Skin epidermis (tissue), 12 donors: ENCODE data around the gene DENND5A.
"Not testable (repeated sequence)": the region's sequence is repeated elsewhere in the genome, so short reads cannot be mapped to it uniquely, and the experiment has no call there.

Experiments used
- H3K27ac ChIP-seq, 21 experiments: fragments of 200-600 bp; sonication (generic) in 11 of 21; one replicate each; pipeline ENCODE4 v1.5.0; 2020; ENCODE audit warnings: mild to moderate bottlenecking in 3 of 21, inconsistent platforms in 2 of 21, moderate library complexity in 2 of 21
- H3K4me3 ChIP-seq, 7 experiments: fragments of 200-600 bp; sonication (generic) in 2 of 7; one replicate each; pipeline ENCODE4 v1.5.0; 2020; ENCODE audit warnings: inconsistent platforms in 2 of 7, mild to moderate bottlenecking in 2 of 7, moderate library complexity in 1 of 7

DENND5A gene

DNA sequence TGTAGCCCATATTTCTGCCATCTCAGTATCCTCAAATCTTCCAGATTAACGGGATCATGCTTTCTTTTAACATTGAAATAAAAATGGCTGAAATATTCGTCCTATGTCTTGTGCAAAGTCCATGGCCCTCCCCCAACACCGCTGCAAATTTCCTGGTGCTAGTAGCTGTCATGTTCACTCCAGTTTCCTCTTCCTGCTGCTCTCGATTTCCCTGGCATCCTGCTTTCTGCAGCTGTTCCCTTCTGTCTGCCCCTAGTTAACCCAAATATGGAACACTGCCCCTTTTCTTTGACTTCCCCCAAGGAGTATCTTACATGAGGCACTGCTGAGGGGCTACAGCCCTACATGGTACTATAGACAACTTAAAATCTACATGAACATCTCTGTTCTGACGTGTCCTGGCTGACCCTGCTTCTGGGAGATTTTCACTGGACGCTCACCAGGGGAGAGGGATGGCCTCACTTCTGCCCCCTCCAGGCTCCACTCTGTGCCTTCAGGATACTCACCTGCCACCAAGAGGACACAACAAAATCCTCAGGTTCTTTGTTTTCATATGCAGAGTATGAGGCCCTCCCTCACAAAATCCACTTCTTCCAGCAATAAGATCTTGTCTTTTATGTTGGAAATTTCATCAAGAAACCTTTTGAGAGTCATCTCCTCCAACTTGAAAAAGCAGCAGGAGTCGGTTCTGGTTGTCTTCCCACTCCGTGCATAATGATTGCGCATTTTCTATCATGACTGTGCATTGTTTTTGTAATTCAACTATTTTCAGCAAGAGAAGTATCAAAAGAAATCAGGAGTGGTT lies 144.3 kb downstream of the DENND5A start:
- no peak overlapping the region for H3K27ac ChIP-seq
- H3K4me3 ChIP-seq = no peak overlapping the region

GRCh38 chr11:9118277-9118676 lies 146.9 kb downstream of the DENND5A start:
- Histone ChIP-seq H3K4me3 (no peak overlapping the region), H3K27ac (no peak overlapping the region)

- no peak overlapping the region for H3K27ac ChIP-seq
- H3K4me3 ChIP-seq = no peak overlapping the region
Observed at GRCh38 chr11:9112075-9112474, 153.1 kb downstream of the DENND5A start.

DNA sequence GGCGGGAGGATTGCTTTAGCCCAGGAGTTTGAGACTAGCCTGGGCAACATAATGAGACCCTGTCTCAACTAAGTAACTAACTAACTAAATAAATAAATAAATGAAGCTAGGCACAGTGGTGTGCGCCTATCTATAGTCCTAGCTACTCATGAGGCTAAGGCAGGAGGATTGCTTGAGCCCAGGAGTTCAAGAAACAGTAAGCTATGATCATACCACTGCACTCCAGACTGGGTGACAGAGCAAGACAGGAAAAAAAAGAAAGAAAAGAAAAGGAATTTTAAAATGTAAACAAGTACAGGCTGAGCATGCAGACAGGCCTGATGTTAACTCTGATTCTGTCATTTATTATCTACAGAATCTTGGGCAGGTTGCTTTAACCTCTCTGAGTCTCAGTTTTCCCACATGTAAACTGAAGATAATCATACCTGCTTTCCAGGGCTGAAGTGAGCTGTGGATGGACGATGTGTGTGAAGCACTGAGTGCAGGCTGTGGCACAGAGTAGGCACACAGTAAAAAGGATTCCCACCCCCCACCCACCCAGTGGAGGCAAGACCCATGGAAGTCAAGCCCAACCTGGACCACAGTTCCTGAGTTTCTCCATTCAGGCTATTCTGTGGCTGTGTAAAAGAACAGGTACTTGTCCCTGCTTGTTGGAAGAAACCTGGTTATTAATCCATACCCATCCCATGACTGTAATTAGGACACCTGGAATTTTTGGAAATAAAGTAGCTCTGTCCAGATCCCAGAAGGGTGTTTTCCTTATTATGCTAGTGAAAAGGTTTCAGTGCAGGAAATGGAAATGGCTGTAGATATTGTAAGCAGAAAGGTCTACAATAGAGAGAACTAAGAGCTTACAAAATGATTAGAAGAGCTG lies 155.1 kb downstream of the DENND5A start:
- no peak overlapping the region for H3K4me3 ChIP-seq
- no peak overlapping the region for H3K27ac ChIP-seq

- Histone ChIP-seq H3K4me3 (no peak overlapping the region), H3K27ac (no peak overlapping the region)
Observed at GRCh38 chr11:9104580-9104979, 160.6 kb downstream of the DENND5A start.

DNA sequence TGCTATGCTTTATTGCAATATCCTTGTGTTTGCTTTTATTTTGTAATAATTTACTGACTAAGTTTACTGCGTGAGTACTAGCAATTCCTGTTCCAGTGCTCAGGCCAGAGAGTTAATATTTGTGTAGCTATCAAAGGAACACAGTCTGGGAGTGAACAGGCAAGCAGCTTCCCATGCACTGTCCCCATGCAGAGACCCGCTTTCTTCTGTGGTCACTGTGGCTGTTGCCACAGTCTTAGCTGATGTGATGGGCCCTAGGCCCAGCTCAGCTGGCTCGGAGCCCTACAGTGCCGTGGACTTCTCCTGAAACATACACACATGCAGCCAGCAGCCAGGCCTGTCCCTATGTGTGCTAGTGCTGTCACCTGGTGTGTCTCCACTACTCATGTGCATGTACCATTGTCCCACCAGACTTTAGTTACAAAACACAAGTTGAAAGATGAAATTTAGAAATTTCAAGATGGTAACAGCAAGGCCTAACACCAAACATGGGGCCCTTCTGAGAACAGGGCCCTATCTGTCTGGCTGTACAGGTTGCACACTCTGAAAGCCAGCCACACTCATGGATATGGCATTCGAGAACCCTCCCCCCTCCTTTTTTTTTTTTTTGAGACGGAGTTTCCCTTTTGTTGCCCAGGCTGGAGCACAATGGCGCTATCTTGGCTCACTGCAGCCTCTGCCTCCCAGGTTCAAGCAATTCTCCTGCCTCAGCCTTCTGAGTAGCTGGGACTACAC lies 161.4 kb downstream of the DENND5A start:
- no peak overlapping the region for H3K4me3 ChIP-seq
- no peak overlapping the region for H3K27ac ChIP-seq

GRCh38 chr11:9099617-9100016 lies 165.5 kb downstream of the DENND5A start:
- no peak overlapping the region for H3K4me3 ChIP-seq
- no peak overlapping the region for H3K27ac ChIP-seq

DNA sequence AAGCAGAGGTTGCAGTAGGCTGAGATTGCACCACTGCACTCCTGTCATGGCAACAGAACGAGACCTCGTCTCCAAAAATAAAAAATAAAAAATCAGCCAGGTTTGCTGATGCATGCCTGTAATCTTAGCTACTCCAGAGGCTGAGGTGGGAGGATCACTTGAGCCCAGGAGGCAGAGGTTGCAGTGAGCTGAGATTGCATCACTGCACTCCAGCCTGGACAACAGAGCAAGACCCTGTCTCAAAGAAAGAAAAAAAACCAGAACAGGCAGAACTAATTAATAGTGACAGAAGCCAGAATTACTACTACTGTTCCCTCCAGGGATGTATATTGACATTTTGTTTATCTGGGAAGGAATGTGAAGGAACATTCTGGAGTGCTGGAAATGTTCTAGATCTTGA lies 166.7 kb downstream of the DENND5A start:
- H3K27ac ChIP-seq, H3K4me3 ChIP-seq: not testable (repeated sequence)

DNA sequence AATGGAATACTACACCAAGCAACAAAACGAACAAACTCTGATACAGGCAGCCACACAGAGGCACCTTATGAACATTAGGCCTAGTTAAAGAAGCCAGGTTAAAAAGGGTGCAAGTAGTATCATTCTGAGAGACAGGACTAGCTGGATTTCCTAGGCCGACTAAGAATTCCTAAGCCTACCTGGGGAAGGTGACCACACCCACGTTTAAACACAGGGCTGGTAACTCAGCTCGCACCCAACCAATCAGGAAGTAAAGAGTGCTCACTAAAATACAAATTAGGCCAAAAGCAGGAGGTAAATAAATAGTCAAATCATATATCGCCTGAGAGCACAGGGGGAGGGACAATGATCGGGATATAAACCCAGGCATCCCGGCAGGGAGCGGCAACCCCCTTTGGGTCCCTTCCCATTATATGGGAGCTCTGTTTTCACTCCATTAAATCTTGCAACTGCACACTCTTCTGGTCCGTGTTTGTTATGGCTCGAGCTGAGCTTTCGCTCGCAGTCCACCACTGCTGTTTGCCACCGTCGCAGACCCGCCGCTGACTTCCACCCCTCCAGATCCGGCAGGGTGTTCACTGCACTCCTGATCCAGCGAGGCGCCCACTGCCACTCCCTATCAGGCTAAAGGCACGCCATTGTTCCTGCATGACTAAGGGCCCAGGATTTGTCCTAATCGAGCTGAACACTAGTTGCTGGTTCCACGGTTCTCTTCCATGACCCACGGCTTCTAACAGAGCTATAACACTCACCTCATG lies 167.8 kb downstream of the DENND5A start:
- H3K4me3 ChIP-seq = not testable (repeated sequence)

DNA sequence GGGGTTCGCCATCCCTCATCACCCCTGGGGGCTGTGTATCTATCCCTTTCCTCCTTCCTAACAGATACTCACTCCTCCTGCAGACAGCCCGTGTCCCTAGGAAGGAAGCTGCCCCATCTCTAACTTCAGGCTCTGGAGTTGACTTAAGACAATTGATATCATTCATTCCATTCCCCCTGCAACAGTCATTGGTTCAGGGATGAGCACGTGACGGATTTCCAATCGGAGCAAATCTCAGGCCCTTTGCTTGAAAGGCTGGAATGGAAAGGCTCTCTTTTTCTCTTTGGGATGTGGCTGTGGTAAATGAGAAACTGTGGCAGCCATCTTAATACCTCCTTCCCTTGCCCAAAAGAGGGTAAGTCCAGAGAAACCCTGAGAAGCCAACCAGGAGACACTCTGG lies 168.7 kb downstream of the DENND5A start:
- no peak overlapping the region for H3K27ac ChIP-seq

More for the DNA sequence above, 167.8 kb downstream of the DENND5A start:
- not testable (repeated sequence) for H3K27ac ChIP-seq

GRCh38 chr11:9095421-9095820 lies 169.7 kb downstream of the DENND5A start:
- Histone ChIP-seq H3K4me3 (no peak overlapping the region), H3K27ac (no peak overlapping the region)

More for the DNA sequence above, 168.7 kb downstream of the DENND5A start:
- no peak overlapping the region for H3K4me3 ChIP-seq

- Histone ChIP-seq H3K4me3 (no peak overlapping the region), H3K27ac (no peak overlapping the region)
Observed at GRCh38 chr11:9094420-9094819, 170.7 kb downstream of the DENND5A start.

- Histone ChIP-seq H3K27ac (no peak overlapping the region), H3K4me3 (no peak overlapping the region)
Observed at GRCh38 chr11:9092853-9093778, 172.0 kb downstream of the DENND5A start.

- Histone ChIP-seq H3K4me3 (peak overlapping the region in 4 of 7 experiments; percentile 12 to 55 (median 44)), H3K27ac (no peak overlapping the region)
Observed at GRCh38 chr11:9092072-9092471, 173.1 kb downstream of the DENND5A start.

DNA sequence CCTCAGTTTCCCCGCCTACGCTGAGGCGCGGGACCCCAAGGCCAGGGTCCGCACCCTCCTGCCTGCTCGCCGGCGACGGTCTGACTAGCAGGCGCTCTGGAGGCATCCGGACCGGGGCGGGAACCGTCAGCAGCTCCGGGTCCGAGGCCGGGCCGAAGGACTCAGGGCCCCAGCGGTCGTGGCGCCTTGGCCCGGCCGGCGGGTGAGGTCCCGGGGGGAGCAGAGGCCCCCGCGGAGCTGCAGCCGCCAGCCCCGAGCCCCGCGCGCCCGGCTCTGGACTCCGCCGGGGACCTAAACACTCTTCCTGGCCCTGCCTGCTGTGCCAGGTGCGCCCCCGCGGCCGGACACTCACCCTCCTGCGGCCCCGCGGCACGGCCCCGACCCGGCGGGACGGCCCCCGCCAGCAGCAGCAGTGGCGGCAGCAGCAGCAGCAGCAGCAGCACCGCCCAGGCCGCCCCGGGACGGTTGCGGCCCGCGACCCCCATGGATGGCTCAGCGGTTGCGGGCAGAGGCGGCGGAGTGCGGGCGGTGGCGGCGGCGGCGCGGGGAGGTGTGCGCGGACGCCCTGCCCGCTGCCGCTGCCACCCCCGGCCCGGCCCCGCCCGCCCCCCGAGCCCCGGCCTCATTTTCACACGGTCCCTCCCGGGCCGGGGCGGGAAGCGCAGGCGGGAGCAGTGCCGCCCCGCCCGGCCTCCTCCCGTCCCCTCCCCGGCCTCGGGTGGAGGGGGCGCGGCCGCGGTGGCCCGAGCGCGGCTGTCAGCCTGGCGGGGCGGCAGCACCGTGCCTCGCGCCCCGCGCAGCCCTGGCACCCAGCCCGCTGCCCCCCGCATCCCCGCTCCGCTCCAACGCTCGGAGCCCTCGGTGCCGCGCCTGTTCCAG lies 173.9 kb downstream of the DENND5A start, which contains the start of gene SCUBE2:
SCUBE2 (minus strand) TSS at position 556 of the 879 bp plus-strand sequence; CDS start at position 485, 71 bp downstream.
- H3K4me3 ChIP-seq = peak within 1 kb of the TSS; percentile 34 to 55 (median 36)
- H3K27ac ChIP-seq = peak within 1 kb of the TSS in 7 of 21 experiments; percentile 4 to 65 (median 54)

- Histone ChIP-seq H3K27ac (peak overlapping the region in 4 of 21 experiments; percentile 4 to 65 (median 54)), H3K4me3 (peak overlapping the region; percentile 34 to 55 (median 36))
Observed at GRCh38 chr11:9090488-9091043, 174.6 kb downstream of the DENND5A start.

DNA sequence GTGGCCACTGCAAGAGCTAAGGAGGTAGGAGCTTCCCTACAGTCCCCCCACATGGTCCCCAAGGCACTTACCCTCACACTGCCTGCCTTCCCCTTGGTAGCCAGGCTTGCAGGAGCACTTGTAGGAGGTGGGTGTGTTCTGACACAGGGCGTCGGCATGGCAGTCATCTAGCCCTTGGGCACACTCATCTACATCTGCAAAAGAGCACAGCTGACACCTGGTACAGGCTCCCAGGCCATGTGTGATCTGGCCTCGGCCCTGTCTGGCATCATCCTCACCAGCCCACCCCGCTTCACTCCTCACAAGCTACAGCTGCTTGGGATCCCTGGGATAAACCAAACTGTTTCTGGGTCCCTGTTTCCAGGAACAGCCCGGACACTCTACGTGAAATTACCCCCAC lies 175.5 kb downstream of the DENND5A start:
- no peak overlapping the region for H3K27ac ChIP-seq
- H3K4me3 ChIP-seq = no peak overlapping the region
